Measurements from ENCODE around the gene CYP46A1. TPM values are rescaled to one million over a fixed set of nuclear protein-coding genes. Genes with fewer than 3 reads are reported as not detected.

CYP46A1 gene
- total RNA-seq, 1 experiment from 2014 or later: 0.36 TPM

DNA sequence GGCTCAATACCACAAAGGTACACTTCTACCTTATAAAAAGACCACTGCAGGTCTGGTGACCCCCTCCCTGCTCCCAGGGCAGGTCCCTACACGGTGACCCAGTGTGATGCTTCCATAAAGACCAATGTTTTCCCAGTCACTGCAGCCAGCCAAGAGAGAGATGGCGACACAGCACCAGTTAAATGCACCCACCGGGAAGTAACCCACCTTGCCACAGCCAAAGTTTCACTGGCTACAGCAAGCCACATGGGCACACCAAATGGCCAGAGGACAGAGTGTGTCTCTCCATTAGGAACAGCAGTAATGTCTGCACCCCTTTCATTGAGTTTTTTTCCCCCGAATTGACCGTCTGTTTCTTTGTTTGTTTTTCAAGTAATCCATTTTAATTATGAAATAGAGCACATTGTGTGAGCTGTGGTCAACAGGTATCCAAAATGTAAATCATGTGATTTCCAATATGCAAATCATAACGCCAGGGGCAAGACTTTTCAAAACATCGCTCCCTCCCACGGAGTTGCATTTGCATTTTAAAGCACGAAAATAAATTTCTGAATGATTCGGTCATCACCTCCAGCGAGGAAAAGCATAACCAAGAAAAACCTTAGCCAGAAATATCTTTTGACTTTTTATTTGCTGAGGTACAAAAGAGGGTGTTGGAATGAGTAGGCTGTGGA lies 60.2 kb downstream of the CYP46A1 start:
- intact Hi-C loops (cut with micrococcal nuclease; ENCODE audit: unreplicated experiment) (no loop called here), in situ Hi-C loops (cut with HindIII; ENCODE audit: low pct_unique_long_range_greater_than_20kb, low sequenced_read_pairs) (no loop called here)
- CTCF ChIA-PET: no interaction called here
- Histone ChIP-seq H3K4me3 (ENCODE audit: low read depth in 2 of 2, low read length in 2 of 2) (no peak overlapping the region), H3K36me3 (ENCODE audit: control insufficient read depth, insufficient read depth, low read length) (no peaks in the 10 kb centered on the region), H3K27me3 (ENCODE audit: control insufficient read depth, insufficient read depth, low read length) (no peaks in the 10 kb centered on the region), H3K27ac (ENCODE audit: low read length) (no peak overlapping the region), H3K9me3 (ENCODE audit: control insufficient read depth, insufficient read depth, low read depth, low read length) (no peaks in the 10 kb centered on the region), H3K4me1 (ENCODE audit: control insufficient read depth, insufficient read depth, low read length) (peaks cover 18% of the 10 kb centered on the region)
- POLR2A ChIA-PET: no interaction called here
- TF ChIP-seq, protein P1, sequence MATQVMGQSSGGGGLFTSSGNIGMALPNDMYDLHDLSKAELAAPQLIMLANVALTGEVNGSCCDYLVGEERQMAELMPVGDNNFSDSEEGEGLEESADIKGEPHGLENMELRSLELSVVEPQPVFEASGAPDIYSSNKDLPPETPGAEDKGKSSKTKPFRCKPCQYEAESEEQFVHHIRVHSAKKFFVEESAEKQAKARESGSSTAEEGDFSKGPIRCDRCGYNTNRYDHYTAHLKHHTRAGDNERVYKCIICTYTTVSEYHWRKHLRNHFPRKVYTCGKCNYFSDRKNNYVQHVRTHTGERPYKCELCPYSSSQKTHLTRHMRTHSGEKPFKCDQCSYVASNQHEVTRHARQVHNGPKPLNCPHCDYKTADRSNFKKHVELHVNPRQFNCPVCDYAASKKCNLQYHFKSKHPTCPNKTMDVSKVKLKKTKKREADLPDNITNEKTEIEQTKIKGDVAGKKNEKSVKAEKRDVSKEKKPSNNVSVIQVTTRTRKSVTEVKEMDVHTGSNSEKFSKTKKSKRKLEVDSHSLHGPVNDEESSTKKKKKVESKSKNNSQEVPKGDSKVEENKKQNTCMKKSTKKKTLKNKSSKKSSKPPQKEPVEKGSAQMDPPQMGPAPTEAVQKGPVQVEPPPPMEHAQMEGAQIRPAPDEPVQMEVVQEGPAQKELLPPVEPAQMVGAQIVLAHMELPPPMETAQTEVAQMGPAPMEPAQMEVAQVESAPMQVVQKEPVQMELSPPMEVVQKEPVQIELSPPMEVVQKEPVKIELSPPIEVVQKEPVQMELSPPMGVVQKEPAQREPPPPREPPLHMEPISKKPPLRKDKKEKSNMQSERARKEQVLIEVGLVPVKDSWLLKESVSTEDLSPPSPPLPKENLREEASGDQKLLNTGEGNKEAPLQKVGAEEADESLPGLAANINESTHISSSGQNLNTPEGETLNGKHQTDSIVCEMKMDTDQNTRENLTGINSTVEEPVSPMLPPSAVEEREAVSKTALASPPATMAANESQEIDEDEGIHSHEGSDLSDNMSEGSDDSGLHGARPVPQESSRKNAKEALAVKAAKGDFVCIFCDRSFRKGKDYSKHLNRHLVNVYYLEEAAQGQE (IDR thresholded peaks at IDR 0.05; ENCODE audit: insufficient read depth in 1 of 2, low read depth in 2 of 2, low read length in 1 of 2): no peak
- TF ChIP-seq, protein P2, sequence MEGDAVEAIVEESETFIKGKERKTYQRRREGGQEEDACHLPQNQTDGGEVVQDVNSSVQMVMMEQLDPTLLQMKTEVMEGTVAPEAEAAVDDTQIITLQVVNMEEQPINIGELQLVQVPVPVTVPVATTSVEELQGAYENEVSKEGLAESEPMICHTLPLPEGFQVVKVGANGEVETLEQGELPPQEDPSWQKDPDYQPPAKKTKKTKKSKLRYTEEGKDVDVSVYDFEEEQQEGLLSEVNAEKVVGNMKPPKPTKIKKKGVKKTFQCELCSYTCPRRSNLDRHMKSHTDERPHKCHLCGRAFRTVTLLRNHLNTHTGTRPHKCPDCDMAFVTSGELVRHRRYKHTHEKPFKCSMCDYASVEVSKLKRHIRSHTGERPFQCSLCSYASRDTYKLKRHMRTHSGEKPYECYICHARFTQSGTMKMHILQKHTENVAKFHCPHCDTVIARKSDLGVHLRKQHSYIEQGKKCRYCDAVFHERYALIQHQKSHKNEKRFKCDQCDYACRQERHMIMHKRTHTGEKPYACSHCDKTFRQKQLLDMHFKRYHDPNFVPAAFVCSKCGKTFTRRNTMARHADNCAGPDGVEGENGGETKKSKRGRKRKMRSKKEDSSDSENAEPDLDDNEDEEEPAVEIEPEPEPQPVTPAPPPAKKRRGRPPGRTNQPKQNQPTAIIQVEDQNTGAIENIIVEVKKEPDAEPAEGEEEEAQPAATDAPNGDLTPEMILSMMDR (IDR thresholded peaks at IDR 0.05): no peak
- TF ChIP-seq POLR2AphosphoS5 (IDR thresholded peaks at IDR 0.05; ENCODE audit: low read depth, low read length) (no peak), TCF7L2 (IDR thresholded peaks at IDR 0.05; ENCODE audit: low read depth, low read length) (no peak), SIN3A (IDR thresholded peaks at IDR 0.05; ENCODE audit: borderline replicate concordance, insufficient read depth, low read depth, low read length) (no peak)
- no peak for ATAC-seq
- no peak for DNase-seq (ENCODE audit: low read depth, low spot score)
- BruUV-seq (replicated peaks): no TSS peak

DNA sequence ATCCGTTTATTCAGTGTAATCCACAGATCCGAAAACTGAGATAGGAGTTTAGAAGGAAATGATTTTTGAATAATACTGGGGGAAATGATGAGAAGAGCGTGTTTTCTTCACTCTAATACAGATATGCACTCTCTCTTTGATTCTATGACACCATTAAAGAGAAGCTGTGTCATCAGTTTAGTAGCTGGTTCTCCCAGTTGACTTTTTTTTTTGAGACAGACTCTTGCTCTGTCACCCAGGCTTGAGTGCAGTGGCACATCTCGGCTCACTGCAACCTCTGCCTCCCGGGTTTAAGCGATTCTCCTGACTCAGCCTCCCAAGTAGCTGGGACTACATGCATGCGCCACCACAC lies 60.8 kb downstream of the CYP46A1 start:
- no peak for ATAC-seq
- in situ Hi-C loops (cut with HindIII; ENCODE audit: low pct_unique_long_range_greater_than_20kb, low sequenced_read_pairs): no loop called here
- TF ChIP-seq POLR2AphosphoS5 (IDR thresholded peaks at IDR 0.05; ENCODE audit: low read depth, low read length) (no peak), TCF7L2 (IDR thresholded peaks at IDR 0.05; ENCODE audit: low read depth, low read length) (no peak), SIN3A (IDR thresholded peaks at IDR 0.05; ENCODE audit: borderline replicate concordance, insufficient read depth, low read depth, low read length) (no peak)
- TF ChIP-seq, protein P1 (IDR thresholded peaks at IDR 0.05; ENCODE audit: insufficient read depth in 1 of 2, low read depth in 2 of 2, low read length in 1 of 2): no peak
- TF ChIP-seq, protein P2 (IDR thresholded peaks at IDR 0.05): no peak

More for the DNA sequence above, 60.8 kb downstream of the CYP46A1 start:
- Histone ChIP-seq H3K4me1 (ENCODE audit: control insufficient read depth, insufficient read depth, low read length) (peaks cover 18% of the 10 kb centered on the region), H3K4me3 (ENCODE audit: low read depth in 2 of 2, low read length in 2 of 2) (no peak overlapping the region), H3K27ac (ENCODE audit: low read length) (no peak overlapping the region), H3K27me3 (ENCODE audit: control insufficient read depth, insufficient read depth, low read length) (no peaks in the 10 kb centered on the region), H3K36me3 (ENCODE audit: control insufficient read depth, insufficient read depth, low read length) (no peaks in the 10 kb centered on the region), H3K9me3 (ENCODE audit: control insufficient read depth, insufficient read depth, low read depth, low read length) (no peaks in the 10 kb centered on the region)
- CTCF ChIA-PET: no interaction called here
- no peak for DNase-seq (ENCODE audit: low read depth, low spot score)
- intact Hi-C loops (cut with micrococcal nuclease; ENCODE audit: unreplicated experiment): no loop called here
- BruUV-seq (replicated peaks): no TSS peak
- POLR2A ChIA-PET: no interaction called here

All from Panc1 (cell line).